Breast epithelium (tissue), 4 donors: Measurements from ENCODE around the gene TRPM2. TPM values are rescaled to one million over a fixed set of nuclear protein-coding genes. Genes with fewer than 3 reads are reported as not detected.
"Not testable (repeated sequence)": the region's sequence is repeated elsewhere in the genome, so short reads cannot be mapped to it uniquely, and the experiment has no call there.

Source experiments
- DNase-seq, 2 donors: peaks; one replicate each; pipeline ENCODE4 v3.0.0-alpha.2; 2019; ENCODE audit warnings: low spot score in 2 of 2
- H3K27ac ChIP-seq, 2 donors: fragments of 200-600 bp; sonication (generic) in 1 of 2; one replicate each; pipeline ENCODE4 v1.5.1; 2016 to 2019; ENCODE audit warnings: mild to moderate bottlenecking in 1 of 2
- H3K27me3 ChIP-seq, 2 donors: fragments of 200-600 bp; sonication (generic) in 1 of 2; one replicate each; pipeline versions ENCODE4 v1.5.1 to v1.6.0; 2017 to 2019; ENCODE audit warnings: control low read depth in 1 of 2, mild to moderate bottlenecking in 1 of 2
- H3K36me3 ChIP-seq: fragments of 200-600 bp; one replicate; pipeline ENCODE4 v1.5.1; 2019
- H3K4me1 ChIP-seq, 2 donors: fragments of 200-600 bp; sonication (generic); one replicate each; pipeline ENCODE4 v1.5.1; 2016 to 2019; ENCODE audit warnings: control low read depth in 1 of 2
- H3K4me3 ChIP-seq, 3 donors: fragments of 200-600 bp; sonication (generic); 1 replicate in 2 of 3; 2 replicates in 1 of 3; pipeline ENCODE4 v1.5.1; 2016 to 2019; ENCODE audit warnings: mild to moderate bottlenecking in 3 of 3, moderate library complexity in 2 of 3
- H3K9me3 ChIP-seq, 2 donors: fragments of 200-600 bp; sonication (generic) in 1 of 2; one replicate each; pipeline ENCODE4 v1.5.1; 2016 to 2019; ENCODE audit warnings: control low read depth in 1 of 2
- CTCF ChIP-seq, 3 donors: fragments of 450-650 bp; IDR thresholded peaks; one replicate each; pipeline ENCODE4 v1.5.1; 2016 to 2017; ENCODE audit warnings: antibody characterized with exemption in 3 of 3, mild to moderate bottlenecking in 3 of 3, moderate library complexity in 3 of 3
- POLR2A ChIP-seq: fragments of 450-650 bp; IDR thresholded peaks from one replicate; pipeline ENCODE4 v1.6.1; 2016; ENCODE audit warnings: antibody characterized with exemption, mild to moderate bottlenecking, moderate library complexity
- POLR2AphosphoS5 ChIP-seq, 3 donors: sonication (generic); formaldehyde crosslinking; IDR thresholded peaks; one replicate each; pipeline ENCODE4 v1.6.1; 2017; ENCODE audit warnings: antibody characterized with exemption in 3 of 3
- intact Hi-C: fragments of 100-400 bp; cut with DNase I; formaldehyde crosslinking; loops from one replicate; pipeline ENCODE4 v1.15.1; 2023; ENCODE audit warnings: low total_unique reads
- total RNA-seq, 3 donors: library from RNA; depleted of rRNA; stranded (reverse); fragments of >200 nt; gene quantifications; one replicate each; pipeline ENCODE4 v1.1.0, GENCODE V29; 2016

TRPM2 gene
- total RNA-seq, 3 donors from 2014 or later, result 4.3 to 7.9 (median 7.2) TPM

GRCh38 chr21:44402323-44403105 is 49.1 kb downstream of the TRPM2 start:
- H3K4me3 ChIP-seq, result no peak overlapping the region
- TF ChIP-seq POLR2AphosphoS5 (IDR thresholded peaks at IDR 0.05) (no peak), POLR2A (no peak), CTCF (IDR thresholded peaks at IDR 0.05) (no peak)
- peaks cover 0 to 12% of the 10 kb centered on the region in 2 donors for H3K27me3 ChIP-seq
- no peaks in the 10 kb centered on the region for H3K4me1 ChIP-seq
- intact Hi-C loops, result no loop called here
- H3K36me3 ChIP-seq, result no peaks in the 10 kb centered on the region
- no peak for DNase-seq
- no peak overlapping the region for H3K27ac ChIP-seq
- no peaks in the 10 kb centered on the region for H3K9me3 ChIP-seq

- no peak for TF ChIP-seq POLR2A
- no peak for TF ChIP-seq CTCF (IDR thresholded peaks at IDR 0.05)
- no peak for TF ChIP-seq POLR2AphosphoS5 (IDR thresholded peaks at IDR 0.05)
- Histone ChIP-seq H3K4me3 (no peak overlapping the region), H3K36me3 (no peaks in the 10 kb centered on the region), H3K27me3 (peaks cover 0 to 12% of the 10 kb centered on the region in 2 donors), H3K27ac (no peak overlapping the region), H3K4me1 (no peaks in the 10 kb centered on the region), H3K9me3 (no peaks in the 10 kb centered on the region)
- DNase-seq, result no peak
- intact Hi-C loops, result no loop called here
Measured at GRCh38 chr21:44403106-44404020, 49.9 kb downstream of the TRPM2 start.

- H3K4me3 ChIP-seq, H3K36me3 ChIP-seq, DNase-seq, H3K9me3 ChIP-seq, H3K27ac ChIP-seq, intact Hi-C loops, H3K27me3 ChIP-seq, H3K4me1 ChIP-seq: not testable (repeated sequence)
Measured at GRCh38 chr21:44404482-44404881, 51.1 kb downstream of the TRPM2 start.

- intact Hi-C loops, result no loop called here
- Histone ChIP-seq H3K27me3 (peaks cover 0 to 2% of the 10 kb centered on the region in 2 donors), H3K4me1 (no peaks in the 10 kb centered on the region), H3K9me3 (no peaks in the 10 kb centered on the region), H3K4me3 (no peak overlapping the region), H3K36me3 (no peaks in the 10 kb centered on the region), H3K27ac (no peak overlapping the region)
- no peak for TF ChIP-seq CTCF (IDR thresholded peaks at IDR 0.05)
- no peak for TF ChIP-seq POLR2AphosphoS5 (IDR thresholded peaks at IDR 0.05)
- TF ChIP-seq POLR2A, result no peak
- DNase-seq, result no peak
Measured at GRCh38 chr21:44405091-44405947, 51.9 kb downstream of the TRPM2 start.
